HG03060 (cell line): Measurements from ENCODE around the gene TICRR.
"Not testable (repeated sequence)": the region's sequence is repeated elsewhere in the genome, so short reads cannot be mapped to it uniquely, and the experiment has no call there.

Experiments
- ATAC-seq: cut with Tn5 transposase; IDR thresholded peaks from one replicate; pipeline ENCODE4 v1.9.1; 2021; ENCODE audit warnings: low read depth, moderate number of reproducible peaks; ENCODE audit not compliant: unreplicated experiment

The TICRR gene, protein sequence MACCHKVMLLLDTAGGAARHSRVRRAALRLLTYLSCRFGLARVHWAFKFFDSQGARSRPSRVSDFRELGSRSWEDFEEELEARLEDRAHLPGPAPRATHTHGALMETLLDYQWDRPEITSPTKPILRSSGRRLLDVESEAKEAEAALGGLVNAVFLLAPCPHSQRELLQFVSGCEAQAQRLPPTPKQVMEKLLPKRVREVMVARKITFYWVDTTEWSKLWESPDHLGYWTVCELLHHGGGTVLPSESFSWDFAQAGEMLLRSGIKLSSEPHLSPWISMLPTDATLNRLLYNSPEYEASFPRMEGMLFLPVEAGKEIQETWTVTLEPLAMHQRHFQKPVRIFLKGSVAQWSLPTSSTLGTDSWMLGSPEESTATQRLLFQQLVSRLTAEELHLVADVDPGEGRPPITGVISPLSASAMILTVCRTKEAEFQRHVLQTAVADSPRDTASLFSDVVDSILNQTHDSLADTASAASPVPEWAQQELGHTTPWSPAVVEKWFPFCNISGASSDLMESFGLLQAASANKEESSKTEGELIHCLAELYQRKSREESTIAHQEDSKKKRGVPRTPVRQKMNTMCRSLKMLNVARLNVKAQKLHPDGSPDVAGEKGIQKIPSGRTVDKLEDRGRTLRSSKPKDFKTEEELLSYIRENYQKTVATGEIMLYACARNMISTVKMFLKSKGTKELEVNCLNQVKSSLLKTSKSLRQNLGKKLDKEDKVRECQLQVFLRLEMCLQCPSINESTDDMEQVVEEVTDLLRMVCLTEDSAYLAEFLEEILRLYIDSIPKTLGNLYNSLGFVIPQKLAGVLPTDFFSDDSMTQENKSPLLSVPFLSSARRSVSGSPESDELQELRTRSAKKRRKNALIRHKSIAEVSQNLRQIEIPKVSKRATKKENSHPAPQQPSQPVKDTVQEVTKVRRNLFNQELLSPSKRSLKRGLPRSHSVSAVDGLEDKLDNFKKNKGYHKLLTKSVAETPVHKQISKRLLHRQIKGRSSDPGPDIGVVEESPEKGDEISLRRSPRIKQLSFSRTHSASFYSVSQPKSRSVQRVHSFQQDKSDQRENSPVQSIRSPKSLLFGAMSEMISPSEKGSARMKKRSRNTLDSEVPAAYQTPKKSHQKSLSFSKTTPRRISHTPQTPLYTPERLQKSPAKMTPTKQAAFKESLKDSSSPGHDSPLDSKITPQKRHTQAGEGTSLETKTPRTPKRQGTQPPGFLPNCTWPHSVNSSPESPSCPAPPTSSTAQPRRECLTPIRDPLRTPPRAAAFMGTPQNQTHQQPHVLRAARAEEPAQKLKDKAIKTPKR (N-terminal part only)

DNA sequence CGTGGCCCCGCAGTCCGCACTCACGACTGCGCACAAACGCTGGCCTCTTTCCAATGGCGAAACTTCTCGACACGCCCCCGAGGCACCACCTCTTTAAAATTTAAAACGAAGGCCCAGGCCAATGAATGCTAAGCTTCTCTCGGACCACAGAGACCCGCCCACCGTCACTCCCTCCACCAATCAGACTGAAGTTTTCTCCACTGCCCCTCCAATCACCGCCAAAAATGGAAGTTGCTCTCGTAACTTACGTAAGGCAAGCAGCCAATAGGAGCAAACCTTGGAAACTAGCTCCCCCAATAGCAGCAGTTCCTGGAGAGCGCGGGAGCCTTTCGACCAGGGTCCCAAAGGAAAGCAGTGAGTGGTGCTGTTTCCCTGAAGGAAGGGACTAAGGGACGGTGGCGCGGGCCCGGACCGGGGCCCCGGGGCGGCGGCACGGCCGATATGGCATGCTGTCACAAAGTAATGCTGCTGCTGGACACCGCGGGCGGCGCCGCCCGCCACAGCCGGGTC lies at the start of gene TICRR:
Gene TICRR (plus strand): TSS at position 324 of the 510 bp plus-strand sequence. CDS start 118 bp downstream, at position 442.
- ATAC-seq, result peak; percentile 95

DNA sequence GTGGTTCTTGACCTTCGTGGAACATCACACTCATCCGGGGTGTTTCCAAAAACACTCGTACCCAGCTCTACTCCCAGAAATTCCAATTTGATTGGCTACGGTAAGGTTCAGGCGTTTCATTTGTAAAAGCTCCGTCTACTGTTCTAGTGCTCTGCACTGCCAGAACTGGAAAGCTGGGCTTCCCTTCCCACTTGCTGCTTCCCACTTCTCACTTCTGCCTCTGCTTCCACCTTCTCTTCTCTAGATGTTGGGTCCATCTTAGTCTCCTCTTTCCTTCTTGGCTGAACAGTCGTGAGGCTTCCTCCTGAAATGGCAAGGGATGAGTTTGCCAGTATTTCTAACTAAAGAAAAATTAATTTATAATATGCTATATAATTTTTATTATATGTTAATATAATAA lies 49.1 kb upstream of the TICRR start:
- no peak for ATAC-seq

DNA sequence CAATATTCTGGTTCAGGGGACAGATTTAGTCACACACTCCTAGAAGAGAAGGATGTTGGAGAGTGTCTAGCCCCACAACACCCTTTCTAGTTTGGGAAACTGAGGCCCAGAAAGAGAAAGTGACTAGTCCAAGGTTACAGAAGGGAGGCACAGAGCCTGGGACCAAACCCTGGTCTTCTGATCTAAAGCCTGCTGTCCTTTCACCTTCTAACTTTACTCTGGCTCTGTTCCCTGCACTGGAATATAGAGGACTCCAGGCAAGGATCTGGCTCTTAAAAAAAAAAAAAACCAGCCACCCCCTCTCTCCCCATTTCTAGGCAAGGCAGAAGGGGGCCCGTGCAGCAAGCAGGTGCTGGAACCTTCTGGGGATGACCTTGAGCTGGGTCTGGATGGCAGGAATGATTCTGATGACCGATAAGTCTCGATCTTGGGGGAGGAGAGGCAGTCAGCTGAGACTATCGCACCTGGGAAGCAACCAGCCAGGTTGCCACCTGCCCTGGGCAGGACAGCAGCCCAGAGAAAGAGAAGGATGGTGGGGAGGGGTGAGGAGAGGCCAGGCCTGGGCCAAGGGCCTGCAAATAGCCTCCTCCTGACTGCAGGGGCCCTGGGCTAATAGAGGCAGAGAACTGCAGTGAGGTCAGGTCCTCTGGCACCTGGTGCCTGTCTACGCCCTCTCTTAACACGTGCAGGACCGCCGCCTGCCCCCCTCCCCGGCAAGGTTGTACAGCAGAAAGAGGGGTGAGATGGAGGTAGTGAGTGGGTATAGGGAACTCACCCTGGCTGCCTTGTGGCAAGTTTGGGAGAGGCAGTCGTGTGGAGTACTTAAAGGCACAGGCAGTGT lies 48.4 kb upstream of the TICRR start:
- no peak for ATAC-seq

DNA sequence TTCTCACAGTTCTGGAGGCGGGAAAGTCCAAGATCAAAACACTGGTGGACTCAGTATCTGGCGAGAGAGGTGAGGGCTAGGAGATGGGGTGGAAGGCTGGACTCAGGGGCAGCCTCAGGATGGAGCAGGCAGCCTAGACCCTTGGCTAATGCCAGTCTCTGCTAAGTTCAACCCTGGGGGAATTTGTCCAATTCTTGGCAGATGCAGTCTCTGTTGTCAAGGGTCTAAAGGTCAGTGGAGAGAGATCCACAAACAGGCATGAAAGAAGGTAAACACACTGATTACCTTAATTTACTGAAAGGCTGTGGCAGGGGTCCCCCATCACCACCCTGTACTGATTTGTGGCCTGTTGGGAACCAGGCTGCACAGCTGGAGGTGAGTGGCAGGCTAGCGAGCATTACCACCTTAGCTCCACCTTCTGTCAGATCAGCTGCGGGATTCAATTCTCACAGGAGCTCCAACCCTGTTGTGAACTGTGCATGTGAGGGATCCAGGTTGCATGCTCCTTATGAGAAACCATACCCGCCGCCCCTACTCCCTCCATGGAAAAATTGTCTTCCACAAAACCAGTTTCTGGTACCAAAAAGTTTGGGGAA lies 46.4 kb upstream of the TICRR start:
- ATAC-seq, result no peak

DNA sequence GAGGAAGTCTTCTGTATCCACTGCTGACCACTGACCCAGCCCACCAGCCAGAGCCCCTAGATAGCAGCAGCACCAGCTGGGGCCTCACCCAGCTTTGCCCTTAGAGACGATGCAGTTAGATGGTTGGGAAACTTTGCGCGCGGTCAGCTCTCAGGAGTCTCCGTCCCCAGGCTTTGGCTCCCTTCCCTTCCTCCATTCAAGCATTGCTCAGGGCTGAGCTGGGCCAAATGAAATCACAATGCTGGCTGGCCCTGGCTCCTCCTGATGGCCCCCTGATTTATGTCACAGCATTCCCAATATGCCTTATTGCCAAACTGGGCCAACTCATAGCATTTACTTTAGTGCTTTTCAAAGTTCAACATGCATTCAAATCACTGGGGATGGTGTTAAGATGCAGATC lies 44.3 kb upstream of the TICRR start:
- ATAC-seq, result no peak

DNA sequence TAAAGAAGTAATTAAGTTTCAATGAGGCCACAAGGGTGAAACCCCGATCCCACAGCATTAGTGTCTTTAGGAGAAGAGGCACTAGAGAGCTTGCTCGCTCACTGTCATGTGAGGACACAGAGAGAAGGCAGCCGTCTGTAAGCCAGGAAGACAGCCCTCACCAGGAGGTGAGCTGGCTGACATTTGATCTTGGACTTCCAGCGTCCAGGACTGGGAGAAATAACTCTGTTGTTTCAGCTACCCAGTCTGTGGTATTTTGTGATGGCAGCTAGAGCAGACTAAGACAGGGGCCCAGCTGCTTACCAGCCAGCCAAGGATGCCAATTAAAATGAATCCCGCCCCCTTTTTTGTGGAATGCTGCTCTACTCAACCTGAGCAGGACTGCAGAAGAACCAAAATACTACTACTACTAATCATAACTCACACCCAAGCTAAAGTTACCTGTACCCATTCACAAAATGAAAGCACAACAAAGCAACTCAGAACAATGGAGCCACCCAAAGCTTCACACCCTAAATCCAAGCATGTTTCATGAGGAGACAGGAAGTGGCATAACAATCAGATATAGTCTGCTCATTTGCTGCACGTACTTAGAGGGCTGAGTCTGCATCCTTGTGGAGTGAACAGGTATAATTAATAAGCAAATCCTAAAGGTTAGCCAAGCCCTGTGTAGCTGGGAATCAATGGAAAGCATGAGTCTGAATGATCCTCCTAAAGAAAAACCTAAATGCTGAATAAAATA lies 43.3 kb upstream of the TICRR start:
- no peak for ATAC-seq

DNA sequence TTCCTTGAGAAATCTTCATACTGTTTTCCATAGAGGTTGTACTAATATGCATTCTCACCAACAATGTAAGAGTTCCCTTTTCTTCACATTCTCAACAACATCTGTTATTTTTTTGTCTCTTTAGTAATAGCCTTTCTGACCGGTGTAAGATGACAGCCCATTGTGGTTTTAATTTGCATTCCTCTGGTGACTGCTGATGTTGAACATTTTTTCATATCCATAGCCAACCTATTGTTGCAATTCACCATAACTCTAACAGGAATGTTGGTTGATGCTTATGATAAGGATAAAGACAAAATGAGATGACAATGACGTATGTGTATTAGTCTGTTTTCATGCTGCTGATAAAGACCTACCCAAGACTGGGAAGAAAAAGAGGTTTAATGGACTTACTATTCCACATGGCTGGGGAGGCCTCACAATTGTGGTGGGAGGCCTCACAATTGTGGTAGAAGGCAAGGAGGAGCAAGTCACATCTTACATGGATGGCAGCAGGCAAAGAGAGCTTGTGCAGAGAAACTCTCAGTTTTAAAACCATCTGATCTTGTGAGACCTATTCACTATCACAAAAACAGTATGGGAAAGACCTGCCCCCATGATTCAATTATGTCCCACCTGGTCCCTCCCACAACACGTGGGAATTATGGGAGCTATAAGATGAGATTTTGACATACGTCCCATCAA lies 41.3 kb upstream of the TICRR start:
- ATAC-seq, result no peak

DNA sequence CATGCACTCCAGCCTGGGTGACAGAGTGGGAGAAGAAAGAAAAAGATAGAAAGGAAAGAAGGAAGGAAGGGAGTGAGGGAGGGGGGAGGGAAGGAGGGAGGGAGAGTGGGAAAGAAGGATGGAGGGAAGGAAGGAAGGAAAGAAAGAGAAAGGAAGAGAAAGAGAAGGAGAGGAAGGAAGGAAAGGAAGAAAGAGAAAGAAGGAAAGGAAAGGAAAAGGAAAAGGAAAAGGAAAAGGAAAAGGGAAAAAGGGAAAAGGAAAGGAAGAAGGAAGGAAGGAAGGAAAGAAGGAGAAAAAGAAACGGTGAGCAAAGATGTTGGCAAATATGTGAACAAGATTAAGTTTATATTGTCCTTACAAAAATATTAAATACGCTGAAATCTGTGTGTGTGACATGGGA lies 36.2 kb upstream of the TICRR start:
- no peak for ATAC-seq

DNA sequence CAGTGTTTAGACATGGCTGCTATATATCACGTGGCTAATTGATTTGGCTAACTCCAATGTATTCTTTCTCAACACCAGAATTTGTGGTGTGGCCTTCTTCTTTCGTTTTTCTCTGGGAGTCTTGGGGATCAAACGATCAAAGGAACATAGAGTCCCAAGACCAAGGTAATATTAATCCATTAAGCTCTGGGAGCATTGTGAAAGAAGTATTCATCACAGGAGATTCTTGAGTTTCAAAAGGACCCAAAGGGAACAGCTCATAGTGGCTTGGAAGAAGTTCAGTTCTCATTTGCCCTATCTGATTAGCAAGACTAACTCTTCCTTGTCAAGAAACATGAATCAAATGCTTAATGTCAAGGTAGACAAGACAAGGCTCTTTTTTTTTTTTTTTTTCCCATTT lies 32.9 kb upstream of the TICRR start:
- no peak for ATAC-seq

DNA sequence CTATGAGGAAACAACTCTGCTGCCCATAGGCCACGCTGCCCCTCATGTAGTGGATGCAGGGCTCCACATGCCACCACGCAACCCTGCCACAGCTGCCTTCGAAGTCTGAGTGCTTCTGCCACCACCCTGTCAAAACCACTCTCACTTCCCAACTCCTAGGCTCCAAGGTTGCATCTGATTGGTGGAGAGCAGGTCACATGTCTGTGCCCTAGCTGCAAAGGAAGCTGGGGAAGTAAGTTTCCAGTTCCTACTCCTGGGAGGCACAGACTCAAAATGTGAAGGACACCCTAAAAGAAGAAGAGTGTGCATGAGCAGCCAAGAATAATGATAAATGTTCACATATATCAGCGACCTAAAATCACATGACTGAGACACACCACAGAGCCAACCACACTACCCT lies 31.9 kb upstream of the TICRR start:
- no peak for ATAC-seq

DNA sequence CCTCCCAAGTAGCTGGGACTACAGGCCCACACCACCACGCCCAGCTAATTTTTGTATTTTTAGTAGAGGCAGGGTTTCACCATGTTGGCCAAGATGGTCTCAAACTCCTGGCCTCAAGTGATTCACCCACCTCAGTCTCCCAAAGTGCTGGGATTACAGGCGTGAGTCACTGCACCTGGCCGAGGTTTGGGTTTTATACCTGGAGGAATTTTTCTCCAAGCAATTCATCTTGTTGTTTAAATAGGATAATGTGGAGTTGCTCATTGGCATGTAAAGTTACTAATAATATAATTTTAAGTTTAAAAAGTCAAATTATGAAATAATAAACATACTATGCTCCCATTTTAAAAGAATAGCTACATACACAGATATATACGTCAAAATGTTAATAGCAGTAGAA lies 26.1 kb upstream of the TICRR start:
- not testable (repeated sequence) for ATAC-seq

DNA sequence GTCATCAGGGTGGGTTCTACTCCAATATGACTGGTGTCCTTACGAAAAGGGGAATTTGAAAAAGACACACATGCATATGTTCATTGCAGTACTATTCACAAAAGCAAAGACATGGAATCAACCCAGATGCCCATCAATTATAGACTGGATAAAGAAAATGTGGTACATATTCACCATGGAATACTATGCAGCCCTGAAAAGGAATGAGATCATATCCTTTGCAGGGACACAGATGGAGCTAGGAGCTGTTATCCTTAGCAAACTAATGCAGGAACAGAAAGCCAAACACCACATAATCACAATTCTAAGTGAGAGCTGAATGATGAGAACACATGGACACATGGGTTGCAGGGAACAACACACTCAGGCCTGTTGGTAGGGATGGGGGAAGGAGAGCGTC lies 24.8 kb upstream of the TICRR start:
- ATAC-seq, result no peak

DNA sequence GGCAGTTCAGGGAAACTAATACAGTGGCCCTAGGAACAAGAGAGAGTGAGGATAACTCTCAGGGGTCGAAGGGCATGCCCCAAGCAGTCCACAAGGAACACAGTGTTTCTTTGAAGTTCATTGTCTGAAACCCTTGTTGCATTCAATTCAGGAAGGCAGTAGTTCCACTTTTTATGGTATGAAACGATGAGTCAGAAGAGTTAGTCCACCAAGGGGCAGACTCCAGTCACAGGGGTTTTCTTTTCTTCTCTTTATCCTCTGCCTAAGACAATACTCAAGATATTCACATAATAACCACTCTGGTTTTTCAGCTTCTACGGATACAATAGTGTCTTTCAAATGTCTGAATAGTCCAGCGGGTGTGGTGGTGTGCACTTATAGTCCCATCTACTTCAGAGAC lies 23.7 kb upstream of the TICRR start:
- ATAC-seq, result peak; percentile 62

DNA sequence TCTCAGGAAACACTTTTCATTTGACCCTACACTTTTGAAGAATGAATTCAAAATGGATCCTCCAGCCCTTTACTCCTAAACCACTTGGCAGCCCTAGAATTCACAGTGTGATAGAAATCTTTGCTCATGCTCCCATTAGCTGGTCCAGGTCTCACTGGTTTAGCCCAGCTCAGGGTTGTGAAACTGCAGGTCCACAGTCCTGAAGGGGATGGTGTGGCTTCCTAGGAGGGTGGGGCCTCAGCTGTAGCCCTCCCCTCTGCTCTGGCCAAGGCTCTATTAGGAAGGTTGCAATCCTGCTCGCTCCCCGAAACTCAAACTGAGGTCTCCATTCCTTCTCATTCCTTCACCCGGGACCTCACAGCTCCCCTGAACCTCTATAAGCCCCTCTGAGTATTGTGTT lies 21.6 kb upstream of the TICRR start:
- ATAC-seq, result no peak

DNA sequence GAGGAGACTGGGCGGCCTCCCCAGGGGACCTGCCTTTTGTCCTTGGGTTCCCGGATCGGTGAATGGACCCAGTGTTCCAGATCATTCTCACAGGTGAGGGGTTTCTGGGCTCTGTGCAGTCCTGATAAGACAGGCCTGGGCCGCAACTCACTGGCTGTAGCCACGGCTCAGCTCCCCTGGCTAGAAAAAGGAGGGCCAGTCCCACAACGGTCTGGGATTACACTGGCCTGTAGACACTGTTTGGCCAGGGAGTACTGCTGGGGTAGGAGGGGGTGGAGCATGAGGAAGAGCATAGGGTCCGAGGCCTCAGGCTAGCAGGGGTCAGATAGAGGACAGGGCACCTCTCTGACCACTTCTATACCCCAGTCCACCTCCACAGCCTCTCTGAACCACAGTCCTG lies 21.0 kb upstream of the TICRR start:
- ATAC-seq, result no peak

DNA sequence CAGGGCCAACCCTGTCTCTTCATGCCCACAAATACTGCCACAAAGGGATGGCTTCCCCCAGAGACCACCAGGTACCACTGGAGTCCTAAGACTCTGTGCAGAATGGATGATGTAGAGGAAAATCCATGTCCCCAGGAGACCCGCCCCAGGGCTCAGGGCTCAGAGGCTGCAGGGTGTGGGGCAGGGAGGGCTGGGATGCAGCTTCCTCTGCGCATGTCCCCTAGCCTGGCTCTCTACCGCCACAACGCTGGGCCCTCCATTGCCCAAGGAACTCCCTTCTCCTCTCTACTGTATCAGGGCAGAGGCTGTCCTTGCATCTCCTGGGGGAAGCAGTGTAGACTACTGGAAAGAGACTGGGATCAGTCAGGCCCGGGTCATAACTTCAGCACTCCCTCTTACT lies 19.5 kb upstream of the TICRR start:
- ATAC-seq, result no peak

DNA sequence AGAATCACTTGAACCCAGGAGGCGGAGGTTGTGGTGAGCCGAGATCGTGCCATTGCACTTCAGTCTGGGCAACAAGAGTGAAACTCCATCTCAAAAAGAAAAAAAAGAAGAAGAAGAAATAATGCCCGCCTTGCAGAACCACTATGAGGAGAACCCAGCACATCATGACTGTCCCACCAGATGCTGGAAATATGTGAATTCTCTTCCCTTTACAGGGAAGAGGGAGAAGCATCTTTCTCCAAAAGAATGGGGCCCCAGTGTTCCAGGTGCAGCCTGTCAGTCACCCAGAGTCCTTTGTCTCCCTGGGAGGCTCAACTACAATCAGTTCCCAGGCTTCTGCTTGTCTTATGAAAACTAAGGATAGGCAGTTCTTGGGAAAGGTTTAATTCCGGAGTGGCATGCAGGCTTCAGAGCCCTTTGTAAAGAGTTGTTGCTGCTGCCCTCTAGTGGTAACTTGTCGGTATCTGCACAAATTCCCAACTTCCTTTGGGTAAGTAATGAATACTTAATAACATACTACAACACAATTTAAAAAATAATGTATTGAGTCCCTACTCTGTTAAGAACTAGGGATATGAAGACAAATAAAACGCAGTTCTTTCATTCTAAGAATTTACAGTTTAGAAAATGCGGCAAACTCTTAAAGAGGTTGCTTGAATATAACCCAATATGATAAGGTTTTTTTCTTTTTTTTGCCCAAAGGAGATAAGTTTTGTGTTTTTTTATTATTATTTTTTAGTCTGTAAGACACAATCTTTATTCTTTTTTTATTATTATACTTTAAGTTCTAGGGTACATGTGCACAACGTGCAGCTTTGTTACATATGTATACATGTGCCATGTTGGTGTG lies 18.6 kb upstream of the TICRR start:
- no peak for ATAC-seq
